Tibial artery (tissue), 4 donors: Measurements from ENCODE around the gene SULT1A1.

Source experiments
- DNase-seq, 2 donors: peaks; one replicate each; pipeline ENCODE4 v3.0.0-alpha.2; 2019
- H3K27ac ChIP-seq, 2 donors: fragments of 200-600 bp; sonication (generic) in 1 of 2; 1 replicate in 1 of 2; 2 replicates in 1 of 2; pipeline ENCODE4 v1.5.1; 2018 to 2019; ENCODE audit warnings: mild to moderate bottlenecking in 1 of 2
- H3K27me3 ChIP-seq, 2 donors: fragments of 200-600 bp; sonication (generic) in 1 of 2; one replicate each; pipeline versions ENCODE4 v1.5.1 to v1.6.0; 2016 to 2019
- H3K36me3 ChIP-seq, 3 donors: fragments of 200-600 bp; sonication (generic) in 2 of 3; one replicate each; pipeline ENCODE4 v1.5.1; 2016 to 2019; ENCODE audit warnings: mild to moderate bottlenecking in 2 of 3
- H3K4me1 ChIP-seq, 4 donors: fragments of 200-600 bp; sonication (generic) in 2 of 4; 1 replicate in 3 of 4; 2 replicates in 1 of 4; pipeline ENCODE4 v1.5.1; 2016 to 2019
- H3K4me3 ChIP-seq, 2 donors: fragments of 200-600 bp; sonication (generic) in 1 of 2; 1 replicate in 1 of 2; 2 replicates in 1 of 2; pipeline ENCODE4 v1.5.1; 2018 to 2019; ENCODE audit warnings: mild to moderate bottlenecking in 2 of 2
- H3K9me3 ChIP-seq, 3 donors: fragments of 200-600 bp; sonication (generic) in 1 of 3; one replicate each; pipeline ENCODE4 v1.5.1; 2016 to 2019
- intact Hi-C: fragments of 100-400 bp; cut with DNase I; formaldehyde crosslinking; loops from one replicate; pipeline ENCODE4 v1.15.0; 2023; ENCODE audit warnings: low total_unique reads
- TF ChIP-seq, protein P1 (sequence below), 2 experiments: fragments of 200-600 bp in 1 of 2; fragments of 450-650 bp in 1 of 2; IDR thresholded peaks; one replicate each; pipeline ENCODE4 v1.5.1; 2017 to 2019; ENCODE audit warnings: antibody characterized with exemption in 2 of 2, mild to moderate bottlenecking in 1 of 2, moderate library complexity in 1 of 2

The SULT1A1 gene

DNA sequence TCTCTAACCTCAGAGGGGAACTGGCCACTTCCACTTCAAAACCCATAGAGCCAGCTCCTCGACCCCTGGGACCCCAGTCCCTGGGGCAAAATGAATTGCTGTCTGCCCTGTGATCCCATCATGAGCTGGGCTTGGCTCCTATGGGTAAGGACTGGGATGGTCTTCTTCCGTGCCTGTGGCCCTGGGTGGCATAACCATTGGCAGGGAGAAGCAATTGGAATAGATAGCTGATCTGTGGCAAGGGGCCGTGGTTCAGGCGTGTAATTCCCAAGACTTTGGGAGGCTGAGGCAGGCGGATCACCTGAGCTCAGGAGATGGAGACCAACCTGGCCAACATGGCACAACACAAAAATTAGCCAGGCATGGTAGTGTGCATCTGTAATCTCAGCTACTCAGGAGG, 17.3 kb downstream of the SULT1A1 start:
- Histone ChIP-seq H3K4me1 (no peaks in the 10 kb centered on the region), H3K27me3 (peaks cover 0 to 14% of the 10 kb centered on the region in 2 donors), H3K36me3 (peaks cover 33 to 57% (median 45%) of the 10 kb centered on the region in 3 donors), H3K9me3 (no peaks in the 10 kb centered on the region), H3K4me3 (no peak overlapping the region), H3K27ac (no peak overlapping the region)
- TF ChIP-seq, protein P1, sequence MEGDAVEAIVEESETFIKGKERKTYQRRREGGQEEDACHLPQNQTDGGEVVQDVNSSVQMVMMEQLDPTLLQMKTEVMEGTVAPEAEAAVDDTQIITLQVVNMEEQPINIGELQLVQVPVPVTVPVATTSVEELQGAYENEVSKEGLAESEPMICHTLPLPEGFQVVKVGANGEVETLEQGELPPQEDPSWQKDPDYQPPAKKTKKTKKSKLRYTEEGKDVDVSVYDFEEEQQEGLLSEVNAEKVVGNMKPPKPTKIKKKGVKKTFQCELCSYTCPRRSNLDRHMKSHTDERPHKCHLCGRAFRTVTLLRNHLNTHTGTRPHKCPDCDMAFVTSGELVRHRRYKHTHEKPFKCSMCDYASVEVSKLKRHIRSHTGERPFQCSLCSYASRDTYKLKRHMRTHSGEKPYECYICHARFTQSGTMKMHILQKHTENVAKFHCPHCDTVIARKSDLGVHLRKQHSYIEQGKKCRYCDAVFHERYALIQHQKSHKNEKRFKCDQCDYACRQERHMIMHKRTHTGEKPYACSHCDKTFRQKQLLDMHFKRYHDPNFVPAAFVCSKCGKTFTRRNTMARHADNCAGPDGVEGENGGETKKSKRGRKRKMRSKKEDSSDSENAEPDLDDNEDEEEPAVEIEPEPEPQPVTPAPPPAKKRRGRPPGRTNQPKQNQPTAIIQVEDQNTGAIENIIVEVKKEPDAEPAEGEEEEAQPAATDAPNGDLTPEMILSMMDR (IDR thresholded peaks at IDR 0.05): no peak
- intact Hi-C loops: no loop called here
- no peak for DNase-seq

DNA sequence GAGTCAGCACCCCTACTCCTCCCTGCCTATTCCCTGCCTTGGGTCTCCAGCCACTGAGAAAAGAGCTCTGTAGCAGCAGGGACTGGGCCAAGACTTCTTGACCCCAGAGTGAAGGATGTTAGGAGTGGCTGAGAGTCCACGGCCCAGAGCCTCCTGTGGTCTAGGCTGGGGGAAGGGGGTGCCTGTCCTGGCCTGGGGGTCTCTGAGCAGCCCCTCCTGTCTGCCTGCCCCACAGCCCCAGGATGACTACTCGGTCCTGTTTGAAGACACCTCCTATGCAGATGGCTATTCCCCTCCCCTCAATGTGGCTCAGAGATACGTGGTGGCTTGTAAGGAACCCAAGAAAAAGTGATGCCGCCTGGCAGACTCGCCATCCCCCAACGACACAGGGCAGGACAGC, 18.5 kb downstream of the SULT1A1 start:
- Histone ChIP-seq H3K27ac (no peak overlapping the region), H3K4me3 (no peak overlapping the region), H3K9me3 (no peaks in the 10 kb centered on the region), H3K27me3 (peaks cover 0 to 5% of the 10 kb centered on the region in 2 donors), H3K4me1 (no peaks in the 10 kb centered on the region), H3K36me3 (peaks cover 44 to 68% (median 56%) of the 10 kb centered on the region in 3 donors)
- TF ChIP-seq, protein P1 (IDR thresholded peaks at IDR 0.05): no peak
- no peak for DNase-seq
- intact Hi-C loops: no loop called here

DNA sequence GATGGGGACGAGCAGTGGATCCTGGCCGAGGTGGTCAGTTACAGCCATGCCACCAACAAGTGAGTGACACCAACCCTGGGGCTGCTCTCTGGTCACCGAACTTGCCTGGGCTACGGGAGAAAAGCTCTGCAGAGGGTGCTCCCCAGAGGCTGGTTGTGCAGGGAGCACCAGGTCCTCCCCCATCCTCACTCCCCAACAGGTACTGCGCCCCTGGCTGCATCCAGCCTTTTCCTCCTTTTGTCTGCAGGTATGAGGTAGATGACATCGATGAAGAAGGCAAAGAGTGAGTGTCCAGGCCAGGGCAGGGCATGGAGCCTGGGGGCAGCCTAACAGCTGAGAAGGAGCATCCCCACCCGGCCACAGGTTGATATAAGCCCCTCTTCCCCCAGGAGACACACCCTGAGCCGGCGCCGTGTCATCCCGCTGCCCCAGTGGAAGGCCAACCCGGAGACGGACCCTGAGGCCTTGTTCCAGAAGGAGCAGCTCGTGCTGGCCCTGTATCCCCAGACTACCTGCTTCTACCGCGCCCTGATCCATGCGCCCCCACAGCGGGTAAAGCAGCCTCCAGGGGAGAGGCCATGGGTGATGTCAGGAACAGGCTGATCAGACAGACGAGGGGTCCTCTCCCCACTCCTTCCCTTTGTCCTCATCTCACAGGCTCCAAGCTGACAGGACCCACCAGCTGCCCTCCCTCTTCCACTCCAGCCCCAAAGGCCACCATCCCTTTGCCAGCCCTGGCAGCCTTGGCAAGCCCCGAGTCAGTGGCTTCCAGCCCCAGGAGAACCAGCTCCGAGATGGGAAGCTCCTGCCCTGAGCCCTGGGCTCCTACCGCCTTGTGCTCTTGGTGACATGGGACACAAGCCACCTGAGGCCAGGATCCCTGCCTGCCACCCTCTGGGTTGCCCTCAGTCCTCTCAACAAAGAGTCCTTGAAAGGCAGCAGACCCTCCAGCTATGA, 19.2 kb downstream of the SULT1A1 start:
- TF ChIP-seq, protein P1 (IDR thresholded peaks at IDR 0.05): no peak
- Histone ChIP-seq H3K9me3 (no peaks in the 10 kb centered on the region), H3K4me1 (no peaks in the 10 kb centered on the region), H3K27me3 (peaks cover 0 to 2% of the 10 kb centered on the region in 2 donors), H3K27ac (no peak overlapping the region), H3K36me3 (peaks cover 51 to 75% (median 62%) of the 10 kb centered on the region in 3 donors), H3K4me3 (no peak overlapping the region)
- intact Hi-C loops: no loop called here
- DNase-seq: no peak

DNA sequence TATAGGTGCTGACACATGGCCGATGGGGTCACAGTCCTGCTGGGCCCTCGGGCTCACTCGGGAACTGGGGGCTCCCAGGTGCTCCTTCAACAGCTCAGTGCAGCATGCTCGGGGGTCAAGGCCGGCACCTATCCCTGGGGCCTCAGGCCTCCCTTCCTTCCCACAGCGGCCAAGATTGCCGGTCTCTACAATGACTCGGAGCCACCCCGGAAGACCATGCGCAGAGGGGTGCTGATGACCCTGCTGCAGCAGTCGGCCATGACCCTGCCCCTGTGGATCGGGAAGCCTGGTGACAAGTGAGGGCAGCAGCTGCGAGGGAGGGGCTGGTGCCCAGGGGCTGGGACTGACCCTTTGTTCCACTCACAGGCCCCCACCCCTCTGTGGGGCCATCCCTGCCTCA, 19.9 kb downstream of the SULT1A1 start:
- no peak for DNase-seq
- H3K36me3 ChIP-seq: peaks cover 58 to 82% (median 69%) of the 10 kb centered on the region in 3 donors
- TF ChIP-seq, protein P1 (IDR thresholded peaks at IDR 0.05): no peak
- H3K27ac ChIP-seq: no peak overlapping the region
- H3K9me3 ChIP-seq: no peaks in the 10 kb centered on the region
- no peaks in the 10 kb centered on the region for H3K4me1 ChIP-seq
- intact Hi-C loops: no loop called here
- H3K4me3 ChIP-seq: no peak overlapping the region
- no peaks in the 10 kb centered on the region for H3K27me3 ChIP-seq

DNA sequence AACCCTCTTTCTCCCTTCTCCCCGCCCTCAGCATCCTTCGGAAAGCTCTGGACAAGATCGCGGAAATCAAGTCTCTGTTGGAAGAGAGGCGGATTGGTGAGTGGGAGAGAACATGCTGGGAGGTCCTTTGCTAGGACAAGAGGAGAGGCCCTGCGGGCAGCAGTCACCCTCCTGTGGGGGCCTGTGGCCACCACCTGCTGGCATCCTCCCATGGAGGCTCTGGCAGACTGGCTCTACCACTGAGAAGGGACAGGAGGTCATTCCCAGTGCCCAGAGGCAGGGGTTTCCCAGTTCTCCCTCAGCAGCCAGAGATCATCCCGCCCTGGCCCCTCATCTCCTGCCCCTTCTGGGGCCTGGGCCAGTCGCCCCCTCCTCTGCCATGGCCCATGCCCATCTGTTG, 20.8 kb downstream of the SULT1A1 start:
- Histone ChIP-seq H3K27ac (no peak overlapping the region), H3K36me3 (peaks cover 61 to 91% (median 78%) of the 10 kb centered on the region in 3 donors), H3K9me3 (no peaks in the 10 kb centered on the region), H3K4me1 (no peaks in the 10 kb centered on the region), H3K4me3 (no peak overlapping the region), H3K27me3 (no peaks in the 10 kb centered on the region)
- intact Hi-C loops: no loop called here
- TF ChIP-seq, protein P1 (IDR thresholded peaks at IDR 0.05): no peak
- DNase-seq: no peak
